Measurements from ENCODE around the gene KIDINS220.

KIDINS220 gene

DNA sequence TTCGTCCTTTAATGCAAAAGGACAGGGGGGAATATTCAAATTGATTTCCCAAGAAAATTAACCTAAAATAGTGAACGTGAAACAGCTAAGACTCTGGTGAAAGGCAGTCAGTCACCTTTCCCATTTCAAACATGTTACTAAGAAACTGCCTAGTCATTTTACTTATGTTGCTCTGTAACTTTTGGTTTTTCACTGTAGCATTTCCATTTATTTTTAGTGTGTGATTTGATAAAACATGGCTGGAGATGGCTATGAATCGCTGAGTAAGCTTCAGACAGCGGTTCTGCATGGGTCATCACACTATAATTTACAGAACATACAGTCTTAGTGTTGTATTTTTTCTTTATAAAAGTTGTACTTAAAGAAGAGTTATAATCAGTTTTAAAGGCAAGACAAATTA, 16.0 kb upstream of the KIDINS220 start:
- FAIRE-seq (no peak), DNase-seq (ENCODE audit: insufficient read length, low spot score) (no peak)
- TF ChIP-seq, protein P1, sequence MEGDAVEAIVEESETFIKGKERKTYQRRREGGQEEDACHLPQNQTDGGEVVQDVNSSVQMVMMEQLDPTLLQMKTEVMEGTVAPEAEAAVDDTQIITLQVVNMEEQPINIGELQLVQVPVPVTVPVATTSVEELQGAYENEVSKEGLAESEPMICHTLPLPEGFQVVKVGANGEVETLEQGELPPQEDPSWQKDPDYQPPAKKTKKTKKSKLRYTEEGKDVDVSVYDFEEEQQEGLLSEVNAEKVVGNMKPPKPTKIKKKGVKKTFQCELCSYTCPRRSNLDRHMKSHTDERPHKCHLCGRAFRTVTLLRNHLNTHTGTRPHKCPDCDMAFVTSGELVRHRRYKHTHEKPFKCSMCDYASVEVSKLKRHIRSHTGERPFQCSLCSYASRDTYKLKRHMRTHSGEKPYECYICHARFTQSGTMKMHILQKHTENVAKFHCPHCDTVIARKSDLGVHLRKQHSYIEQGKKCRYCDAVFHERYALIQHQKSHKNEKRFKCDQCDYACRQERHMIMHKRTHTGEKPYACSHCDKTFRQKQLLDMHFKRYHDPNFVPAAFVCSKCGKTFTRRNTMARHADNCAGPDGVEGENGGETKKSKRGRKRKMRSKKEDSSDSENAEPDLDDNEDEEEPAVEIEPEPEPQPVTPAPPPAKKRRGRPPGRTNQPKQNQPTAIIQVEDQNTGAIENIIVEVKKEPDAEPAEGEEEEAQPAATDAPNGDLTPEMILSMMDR (IDR thresholded peaks at IDR 0.05; ENCODE audit: insufficient read depth, missing control alignments), result no peak

DNA sequence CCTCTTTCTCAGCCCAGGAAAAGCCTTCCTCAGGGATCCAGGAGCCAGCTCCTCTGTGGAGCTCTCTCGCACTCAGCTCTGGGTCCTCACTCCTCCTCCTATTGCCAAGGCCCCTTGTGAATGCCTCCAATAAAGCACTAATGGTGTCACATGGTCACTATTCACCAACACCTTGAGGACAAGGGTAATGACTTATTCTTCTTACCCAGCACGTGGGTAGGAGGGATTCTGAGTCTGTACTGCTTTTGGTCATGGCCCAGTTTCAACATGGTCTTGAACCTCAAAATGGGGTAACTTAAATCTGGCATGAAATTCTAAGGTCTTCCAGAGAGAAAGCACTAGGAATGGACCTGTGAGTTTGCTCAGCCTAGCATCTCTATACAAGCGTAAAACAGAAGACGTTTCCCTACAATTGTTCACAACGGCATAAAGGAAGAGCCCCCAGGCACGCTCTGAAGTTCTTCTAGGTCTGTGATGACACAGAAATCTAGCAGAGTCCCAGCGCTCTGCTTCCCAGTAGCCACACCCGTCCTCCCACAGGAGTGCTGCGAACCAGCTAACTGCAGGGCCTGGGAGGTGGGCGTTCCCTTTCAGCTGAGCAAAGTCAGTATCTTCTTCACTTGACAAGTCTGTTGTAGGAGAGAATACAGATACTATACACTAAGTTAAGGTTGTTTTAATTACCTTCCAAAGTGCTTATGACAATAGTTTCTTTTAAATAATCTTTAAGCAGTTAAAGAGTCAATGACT, 14.6 kb upstream of the KIDINS220 start:
- DNase-seq (ENCODE audit: insufficient read length, low spot score) (no peak), FAIRE-seq (no peak)
- TF ChIP-seq, protein P1 (IDR thresholded peaks at IDR 0.05; ENCODE audit: insufficient read depth, missing control alignments), result no peak

DNA sequence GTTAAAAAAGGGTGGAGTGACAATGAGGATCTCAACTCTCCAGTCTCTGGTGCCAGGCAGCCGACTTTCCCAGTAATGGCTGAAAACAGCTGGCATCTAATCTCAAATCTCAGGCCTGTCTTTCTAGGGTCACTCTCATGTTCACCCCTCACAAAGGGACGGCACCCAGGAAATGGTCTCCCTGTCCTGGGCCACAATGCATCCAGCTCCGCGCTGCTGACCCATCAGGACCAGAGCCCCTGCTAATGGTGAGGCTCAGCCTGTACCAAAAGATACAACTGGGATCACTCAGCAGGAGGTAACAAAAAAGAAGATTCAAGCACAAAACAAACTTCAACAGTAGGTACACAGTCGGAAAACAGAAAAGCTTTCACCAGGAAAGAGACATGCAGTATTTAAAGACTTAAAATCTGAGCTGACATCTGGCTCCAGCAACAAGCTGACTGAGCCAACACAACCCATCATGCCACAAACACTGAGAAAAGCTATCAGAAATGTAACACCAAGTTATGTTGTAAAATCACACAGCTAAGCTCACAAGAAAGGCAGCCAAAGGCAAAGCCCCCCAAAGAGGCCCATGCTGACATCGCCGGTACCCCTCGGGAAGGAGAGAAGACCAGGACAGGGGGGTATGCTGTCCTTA, 13.6 kb upstream of the KIDINS220 start:
- FAIRE-seq, result no peak
- DNase-seq (ENCODE audit: insufficient read length, low spot score), result no peak
- TF ChIP-seq, protein P1 (IDR thresholded peaks at IDR 0.05; ENCODE audit: insufficient read depth, missing control alignments), result no peak

DNA sequence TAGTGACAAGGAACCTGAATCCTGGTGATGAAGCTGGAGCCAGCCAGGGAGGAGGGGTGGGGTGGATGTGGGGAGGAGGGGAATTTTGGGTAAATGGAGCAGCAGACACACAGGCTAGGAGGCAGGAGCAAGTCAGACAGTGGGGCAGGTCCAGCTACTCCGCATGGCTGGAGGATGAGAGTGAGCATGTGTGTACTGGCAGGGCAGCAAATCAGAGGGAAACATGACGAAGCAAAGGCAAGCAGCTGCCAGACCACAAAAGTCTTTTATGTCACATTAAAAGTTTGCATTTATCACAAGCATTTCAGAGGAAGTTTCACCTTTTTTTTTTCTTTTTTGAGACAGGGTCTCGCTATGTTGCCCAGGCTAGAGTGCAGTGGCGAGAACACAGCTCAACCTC, 11.9 kb upstream of the KIDINS220 start:
- no peak for DNase-seq (ENCODE audit: insufficient read length, low spot score)
- no peak for FAIRE-seq
- TF ChIP-seq, protein P1 (IDR thresholded peaks at IDR 0.05; ENCODE audit: insufficient read depth, missing control alignments), result no peak

DNA sequence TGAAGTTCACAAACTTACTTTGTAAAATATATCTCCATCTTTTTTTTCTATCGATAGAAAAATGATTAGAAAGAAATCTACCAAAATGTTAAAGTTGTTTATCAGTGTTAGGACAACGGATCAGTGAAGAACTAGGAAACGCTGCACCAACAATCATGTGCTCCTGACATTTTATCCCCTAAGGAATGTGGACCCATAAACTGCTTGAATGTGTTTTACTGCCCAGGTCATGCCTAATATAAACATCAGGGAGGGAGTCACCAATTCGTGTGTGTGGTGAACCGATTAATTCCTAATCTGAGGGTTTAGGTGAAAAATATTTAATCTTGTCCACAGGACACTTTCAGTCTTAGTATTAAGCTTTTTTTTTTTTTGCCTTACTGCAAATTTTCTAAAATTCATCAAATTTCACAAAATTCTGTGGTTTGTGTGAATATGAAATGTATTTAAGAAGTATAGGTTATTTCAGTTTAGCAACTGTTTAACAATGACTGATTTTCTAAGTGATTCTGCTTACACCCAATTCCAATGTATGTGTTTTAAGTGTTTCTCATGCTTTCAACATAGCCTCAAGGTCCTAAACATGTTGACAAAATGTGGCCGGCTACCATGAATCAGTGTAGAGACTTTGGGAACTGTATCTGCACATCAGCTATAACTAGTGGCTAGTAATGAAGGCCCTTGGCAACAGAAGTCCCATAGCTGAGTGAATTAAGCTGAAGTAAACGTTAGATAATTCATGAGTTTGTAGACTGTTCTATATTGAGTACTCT, 11.1 kb upstream of the KIDINS220 start:
- no peak for DNase-seq (ENCODE audit: insufficient read length, low spot score)

DNA sequence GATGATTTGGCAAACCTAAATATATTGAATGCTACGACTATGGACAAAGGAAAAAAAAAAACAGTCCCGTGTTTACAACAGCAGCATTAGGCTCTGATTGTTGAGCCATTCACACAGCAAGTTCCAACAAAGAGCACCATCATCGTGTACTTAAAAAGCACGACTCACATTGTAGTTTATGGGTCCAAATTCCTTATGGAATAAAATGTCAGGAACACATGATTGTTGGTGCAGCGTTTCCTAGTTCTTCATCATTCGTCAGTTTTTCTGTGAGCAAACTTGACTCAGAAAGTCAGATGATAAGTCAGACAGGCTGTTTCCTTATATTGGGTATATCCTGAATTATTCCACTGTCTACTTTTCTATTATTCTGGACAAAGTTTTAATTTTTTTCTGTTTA, 10.0 kb upstream of the KIDINS220 start:
- DNase-seq (ENCODE audit: insufficient read length, low spot score) (no peak), FAIRE-seq (no peak)
- TF ChIP-seq, protein P1 (IDR thresholded peaks at IDR 0.05; ENCODE audit: insufficient read depth, missing control alignments), result no peak

More for the DNA sequence above, 11.1 kb upstream of the KIDINS220 start:
- FAIRE-seq, result no peak
- TF ChIP-seq, protein P1 (IDR thresholded peaks at IDR 0.05; ENCODE audit: insufficient read depth, missing control alignments), result no peak

All from D721Med (cell line).